ENCODE measurements around the gene CBR3.

Gene CBR3

GRCh38 chr21:36105327-36105842 lies 29.5 kb upstream of the CBR3 start:
- TF ChIP-seq, protein P1, sequence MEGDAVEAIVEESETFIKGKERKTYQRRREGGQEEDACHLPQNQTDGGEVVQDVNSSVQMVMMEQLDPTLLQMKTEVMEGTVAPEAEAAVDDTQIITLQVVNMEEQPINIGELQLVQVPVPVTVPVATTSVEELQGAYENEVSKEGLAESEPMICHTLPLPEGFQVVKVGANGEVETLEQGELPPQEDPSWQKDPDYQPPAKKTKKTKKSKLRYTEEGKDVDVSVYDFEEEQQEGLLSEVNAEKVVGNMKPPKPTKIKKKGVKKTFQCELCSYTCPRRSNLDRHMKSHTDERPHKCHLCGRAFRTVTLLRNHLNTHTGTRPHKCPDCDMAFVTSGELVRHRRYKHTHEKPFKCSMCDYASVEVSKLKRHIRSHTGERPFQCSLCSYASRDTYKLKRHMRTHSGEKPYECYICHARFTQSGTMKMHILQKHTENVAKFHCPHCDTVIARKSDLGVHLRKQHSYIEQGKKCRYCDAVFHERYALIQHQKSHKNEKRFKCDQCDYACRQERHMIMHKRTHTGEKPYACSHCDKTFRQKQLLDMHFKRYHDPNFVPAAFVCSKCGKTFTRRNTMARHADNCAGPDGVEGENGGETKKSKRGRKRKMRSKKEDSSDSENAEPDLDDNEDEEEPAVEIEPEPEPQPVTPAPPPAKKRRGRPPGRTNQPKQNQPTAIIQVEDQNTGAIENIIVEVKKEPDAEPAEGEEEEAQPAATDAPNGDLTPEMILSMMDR (IDR thresholded peaks at IDR 0.05; ENCODE audit: borderline replicate concordance, insufficient read depth, low read depth, low read length): no peak
- H3K4me3 ChIP-seq (ENCODE audit: low read depth, low read length): no peak overlapping the region

GRCh38 chr21:36109868-36110267 lies 25.0 kb upstream of the CBR3 start:
- no peak overlapping the region for H3K4me3 ChIP-seq (ENCODE audit: low read depth, low read length)
- TF ChIP-seq, protein P1 (IDR thresholded peaks at IDR 0.05; ENCODE audit: borderline replicate concordance, insufficient read depth, low read depth, low read length): no peak

DNA sequence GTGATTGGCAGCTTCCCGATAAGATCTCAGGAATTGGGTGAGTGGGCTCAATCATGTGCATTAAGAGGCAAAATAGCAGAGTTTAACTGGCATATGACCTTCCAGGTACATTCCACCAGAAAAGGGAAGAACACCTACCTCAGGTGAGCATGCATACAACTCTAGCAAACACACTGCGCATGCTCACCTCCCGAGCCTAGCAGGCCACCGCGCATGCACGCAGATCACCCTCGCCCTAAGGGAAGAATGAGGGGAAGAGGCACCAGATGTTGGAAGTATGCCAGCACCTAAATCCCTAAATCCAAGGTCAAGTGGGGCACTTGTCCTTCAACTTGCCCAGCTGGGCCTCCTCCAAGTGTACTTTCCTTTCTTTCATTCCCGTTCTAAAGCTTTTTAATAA lies 23.6 kb upstream of the CBR3 start:
- H3K4me3 ChIP-seq (ENCODE audit: low read depth, low read length): no peak overlapping the region
- TF ChIP-seq, protein P1 (IDR thresholded peaks at IDR 0.05; ENCODE audit: borderline replicate concordance, insufficient read depth, low read depth, low read length): no peak

GRCh38 chr21:36113647-36114428 lies 21.0 kb upstream of the CBR3 start:
- TF ChIP-seq, protein P1 (IDR thresholded peaks at IDR 0.05; ENCODE audit: borderline replicate concordance, insufficient read depth, low read depth, low read length): no peak
- H3K4me3 ChIP-seq (ENCODE audit: low read depth, low read length): no peak overlapping the region

GRCh38 chr21:36115138-36115730 lies 19.6 kb upstream of the CBR3 start:
- TF ChIP-seq, protein P1 (IDR thresholded peaks at IDR 0.05; ENCODE audit: borderline replicate concordance, insufficient read depth, low read depth, low read length): no peak
- no peak overlapping the region for H3K4me3 ChIP-seq (ENCODE audit: low read depth, low read length)

- TF ChIP-seq, protein P1 (IDR thresholded peaks at IDR 0.05; ENCODE audit: borderline replicate concordance, insufficient read depth, low read depth, low read length): no peak
- no peak overlapping the region for H3K4me3 ChIP-seq (ENCODE audit: low read depth, low read length)
Measured at GRCh38 chr21:36117286-36117741, 17.6 kb upstream of the CBR3 start.

Data from GM12875 (cell line).